ENCODE measurements around the gene HCN3. TPM values are rescaled to one million over a fixed set of nuclear protein-coding genes. Genes with fewer than 3 reads are reported as not detected.

HCN3 gene
- polyA plus RNA-seq, 1 donor from 2014 or later, result 53.2 TPM

DNA sequence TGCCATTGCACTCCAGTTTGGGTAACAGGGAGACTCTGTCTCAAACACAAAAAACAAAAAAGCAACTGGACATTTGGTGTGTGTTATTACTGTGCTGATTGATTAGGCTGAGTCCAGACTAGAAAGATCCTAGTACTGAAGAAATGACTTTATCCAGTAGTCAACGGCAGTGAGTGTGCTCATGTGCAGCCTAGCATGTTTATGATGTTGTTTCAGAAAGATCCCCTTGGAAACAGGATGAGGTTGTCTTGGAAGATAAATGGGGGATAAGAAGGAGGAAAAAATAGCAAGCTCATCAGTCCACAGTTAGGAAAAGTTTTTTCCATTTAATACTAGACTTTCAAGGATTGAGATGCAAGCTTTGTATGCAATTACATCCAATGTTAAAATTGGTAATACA, 57.7 kb downstream of the HCN3 start:
- Histone ChIP-seq H3K9ac (ENCODE audit: low read length) (no peak overlapping the region), H3K4me2 (ENCODE audit: low read length) (no peak overlapping the region), H3K9me3 (ENCODE audit: low read length) (no peaks in the 10 kb centered on the region), H3K4me3 (ENCODE audit: low read length) (no peak overlapping the region), H3K27ac (ENCODE audit: low read length) (no peak overlapping the region), H4K20me1 (ENCODE audit: insufficient read depth) (no peaks in the 10 kb centered on the region), H2AFZ (ENCODE audit: low read depth, low read length) (no peak overlapping the region), H3K36me3 (ENCODE audit: insufficient read depth, low read length) (peaks cover 8% of the 10 kb centered on the region), H3F3A (ENCODE audit: insufficient read depth, low read length, poor library complexity, severe bottlenecking) (peaks cover 3% of the 10 kb centered on the region), H3K79me2 (replicated peaks; ENCODE audit: insufficient read depth, low read length) (no peaks in the 10 kb centered on the region), H3K27me3 (ENCODE audit: insufficient read depth, low read depth, low read length) (no peaks in the 10 kb centered on the region), H3K9me2 (ENCODE audit: insufficient read depth, low read length) (no peaks in the 10 kb centered on the region)
- TF ChIP-seq, protein P1, sequence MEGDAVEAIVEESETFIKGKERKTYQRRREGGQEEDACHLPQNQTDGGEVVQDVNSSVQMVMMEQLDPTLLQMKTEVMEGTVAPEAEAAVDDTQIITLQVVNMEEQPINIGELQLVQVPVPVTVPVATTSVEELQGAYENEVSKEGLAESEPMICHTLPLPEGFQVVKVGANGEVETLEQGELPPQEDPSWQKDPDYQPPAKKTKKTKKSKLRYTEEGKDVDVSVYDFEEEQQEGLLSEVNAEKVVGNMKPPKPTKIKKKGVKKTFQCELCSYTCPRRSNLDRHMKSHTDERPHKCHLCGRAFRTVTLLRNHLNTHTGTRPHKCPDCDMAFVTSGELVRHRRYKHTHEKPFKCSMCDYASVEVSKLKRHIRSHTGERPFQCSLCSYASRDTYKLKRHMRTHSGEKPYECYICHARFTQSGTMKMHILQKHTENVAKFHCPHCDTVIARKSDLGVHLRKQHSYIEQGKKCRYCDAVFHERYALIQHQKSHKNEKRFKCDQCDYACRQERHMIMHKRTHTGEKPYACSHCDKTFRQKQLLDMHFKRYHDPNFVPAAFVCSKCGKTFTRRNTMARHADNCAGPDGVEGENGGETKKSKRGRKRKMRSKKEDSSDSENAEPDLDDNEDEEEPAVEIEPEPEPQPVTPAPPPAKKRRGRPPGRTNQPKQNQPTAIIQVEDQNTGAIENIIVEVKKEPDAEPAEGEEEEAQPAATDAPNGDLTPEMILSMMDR (IDR thresholded peaks at IDR 0.05; ENCODE audit: poor library complexity, severe bottlenecking), result no peak
- TF ChIP-seq TAF1 (IDR thresholded peaks at IDR 0.05; ENCODE audit: low read depth) (no peak), SMC3 (conservative IDR thresholded peaks at IDR 0.05; ENCODE audit: poor library complexity) (no peak), POLR2AphosphoS5 (IDR thresholded peaks at IDR 0.05) (no peak), MXI1 (conservative IDR thresholded peaks at IDR 0.05; ENCODE audit: poor library complexity, severe bottlenecking) (no peak), EP300 (conservative IDR thresholded peaks at IDR 0.05; ENCODE audit: poor library complexity, severe bottlenecking) (no peak), EZH2 (IDR thresholded peaks at IDR 0.05; ENCODE audit: borderline replicate concordance, insufficient read depth, low read length, poor library complexity, severe bottlenecking) (no peak), RAD21 (conservative IDR thresholded peaks at IDR 0.05) (no peak)
- TF ChIP-seq, protein P2, sequence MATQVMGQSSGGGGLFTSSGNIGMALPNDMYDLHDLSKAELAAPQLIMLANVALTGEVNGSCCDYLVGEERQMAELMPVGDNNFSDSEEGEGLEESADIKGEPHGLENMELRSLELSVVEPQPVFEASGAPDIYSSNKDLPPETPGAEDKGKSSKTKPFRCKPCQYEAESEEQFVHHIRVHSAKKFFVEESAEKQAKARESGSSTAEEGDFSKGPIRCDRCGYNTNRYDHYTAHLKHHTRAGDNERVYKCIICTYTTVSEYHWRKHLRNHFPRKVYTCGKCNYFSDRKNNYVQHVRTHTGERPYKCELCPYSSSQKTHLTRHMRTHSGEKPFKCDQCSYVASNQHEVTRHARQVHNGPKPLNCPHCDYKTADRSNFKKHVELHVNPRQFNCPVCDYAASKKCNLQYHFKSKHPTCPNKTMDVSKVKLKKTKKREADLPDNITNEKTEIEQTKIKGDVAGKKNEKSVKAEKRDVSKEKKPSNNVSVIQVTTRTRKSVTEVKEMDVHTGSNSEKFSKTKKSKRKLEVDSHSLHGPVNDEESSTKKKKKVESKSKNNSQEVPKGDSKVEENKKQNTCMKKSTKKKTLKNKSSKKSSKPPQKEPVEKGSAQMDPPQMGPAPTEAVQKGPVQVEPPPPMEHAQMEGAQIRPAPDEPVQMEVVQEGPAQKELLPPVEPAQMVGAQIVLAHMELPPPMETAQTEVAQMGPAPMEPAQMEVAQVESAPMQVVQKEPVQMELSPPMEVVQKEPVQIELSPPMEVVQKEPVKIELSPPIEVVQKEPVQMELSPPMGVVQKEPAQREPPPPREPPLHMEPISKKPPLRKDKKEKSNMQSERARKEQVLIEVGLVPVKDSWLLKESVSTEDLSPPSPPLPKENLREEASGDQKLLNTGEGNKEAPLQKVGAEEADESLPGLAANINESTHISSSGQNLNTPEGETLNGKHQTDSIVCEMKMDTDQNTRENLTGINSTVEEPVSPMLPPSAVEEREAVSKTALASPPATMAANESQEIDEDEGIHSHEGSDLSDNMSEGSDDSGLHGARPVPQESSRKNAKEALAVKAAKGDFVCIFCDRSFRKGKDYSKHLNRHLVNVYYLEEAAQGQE (IDR thresholded peaks at IDR 0.05; ENCODE audit: borderline replicate concordance), result no peak

Other genes starting within 250 kb of the HCN3 start
- 0.76 and 1.8 TPM in 2 replicates for gene DCST2, start 243.7 kb upstream of the HCN3 start, polyA plus RNA-seq
- gene DCST1, start 243.6 kb upstream of the HCN3 start, polyA plus RNA-seq, result not detected in 2 replicates
- 24.8 and 27.6 TPM in 2 replicates for gene ADAM15, start 226.1 kb upstream of the HCN3 start, polyA plus RNA-seq
- gene EFNA4, start 213.7 kb upstream of the HCN3 start, polyA plus RNA-seq, result 0.64 and 1.2 TPM in 2 replicates
- 12.2 and 16.9 TPM in 2 replicates for gene EFNA3, start 198.6 kb upstream of the HCN3 start, polyA plus RNA-seq
- gene EFNA1, start 149.6 kb upstream of the HCN3 start, polyA plus RNA-seq, result 0.50 TPM in 1 of 2 replicates, not detected in the other
- gene SLC50A1, start 141.6 kb upstream of the HCN3 start, polyA plus RNA-seq, result 12.6 and 15.9 TPM in 2 replicates
- 150 TPM in 2 replicates for gene DPM3, start 136.9 kb upstream of the HCN3 start, polyA plus RNA-seq
- 175 and 187 TPM in 2 replicates for gene KRTCAP2, start 104.2 kb upstream of the HCN3 start, polyA plus RNA-seq
- 31.5 and 49.0 TPM in 2 replicates for gene TRIM46, start 103.6 kb upstream of the HCN3 start, polyA plus RNA-seq
- 99.6 and 126 TPM in 2 replicates for gene THBS3, start 69.6 kb upstream of the HCN3 start, polyA plus RNA-seq
- 48.0 and 55.0 TPM in 2 replicates for gene MTX1, start 68.8 kb upstream of the HCN3 start, polyA plus RNA-seq
- 9.8 and 11.1 TPM in 2 replicates for gene ENTREP3, start 22.0 kb upstream of the HCN3 start, polyA plus RNA-seq
- 34.6 and 50.0 TPM in 2 replicates for gene SCAMP3, start 15.1 kb upstream of the HCN3 start, polyA plus RNA-seq
- 44.4 and 57.7 TPM in 2 replicates for gene CLK2, start 4.0 kb upstream of the HCN3 start, polyA plus RNA-seq
- gene PKLR, start 24.0 kb downstream of the HCN3 start, polyA plus RNA-seq, result not detected in 2 replicates
- 235 and 257 TPM in 2 replicates for gene FDPS, start 31.4 kb downstream of the HCN3 start, polyA plus RNA-seq
- 45.7 and 58.1 TPM in 2 replicates for gene RUSC1, start 43.4 kb downstream of the HCN3 start, polyA plus RNA-seq